ENCODE data around the gene TNFSF8. TPM values are rescaled to one million over a fixed set of nuclear protein-coding genes. Genes with fewer than 3 reads are reported as not detected.

The TNFSF8 gene
- total RNA-seq, 1 donor from 2014 or later, result 1.0 TPM

GRCh38 chr9:114855488-114855887 lies 74.9 kb downstream of the TNFSF8 start:
- no peak overlapping the region for H3K27ac Mint-ChIP-seq
- H3K4me1 Mint-ChIP-seq, result no peaks in the 10 kb centered on the region
- H3K9me3 Mint-ChIP-seq, result no peaks in the 10 kb centered on the region
- H3K36me3 Mint-ChIP-seq (ENCODE audit: low read depth), result no peaks in the 10 kb centered on the region
- TF ChIP-seq, protein P1, sequence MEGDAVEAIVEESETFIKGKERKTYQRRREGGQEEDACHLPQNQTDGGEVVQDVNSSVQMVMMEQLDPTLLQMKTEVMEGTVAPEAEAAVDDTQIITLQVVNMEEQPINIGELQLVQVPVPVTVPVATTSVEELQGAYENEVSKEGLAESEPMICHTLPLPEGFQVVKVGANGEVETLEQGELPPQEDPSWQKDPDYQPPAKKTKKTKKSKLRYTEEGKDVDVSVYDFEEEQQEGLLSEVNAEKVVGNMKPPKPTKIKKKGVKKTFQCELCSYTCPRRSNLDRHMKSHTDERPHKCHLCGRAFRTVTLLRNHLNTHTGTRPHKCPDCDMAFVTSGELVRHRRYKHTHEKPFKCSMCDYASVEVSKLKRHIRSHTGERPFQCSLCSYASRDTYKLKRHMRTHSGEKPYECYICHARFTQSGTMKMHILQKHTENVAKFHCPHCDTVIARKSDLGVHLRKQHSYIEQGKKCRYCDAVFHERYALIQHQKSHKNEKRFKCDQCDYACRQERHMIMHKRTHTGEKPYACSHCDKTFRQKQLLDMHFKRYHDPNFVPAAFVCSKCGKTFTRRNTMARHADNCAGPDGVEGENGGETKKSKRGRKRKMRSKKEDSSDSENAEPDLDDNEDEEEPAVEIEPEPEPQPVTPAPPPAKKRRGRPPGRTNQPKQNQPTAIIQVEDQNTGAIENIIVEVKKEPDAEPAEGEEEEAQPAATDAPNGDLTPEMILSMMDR (IDR thresholded peaks at IDR 0.05), result no peak
- ChIA-PET CTCF (no interaction called here), POLR2A (no interaction called here)
- DNase-seq, result no peak
- ATAC-seq (ENCODE audit: low read depth), result no peak
- H3K27me3 Mint-ChIP-seq, result peaks cover 5% of the 10 kb centered on the region
- intact Hi-C loops (cut with micrococcal nuclease), result no loop called here
- no peak overlapping the region for H3K4me3 Mint-ChIP-seq

- Mint-ChIP-seq H3K4me3 (no peak overlapping the region), H3K36me3 (ENCODE audit: low read depth) (no peaks in the 10 kb centered on the region)
- POLR2A ChIA-PET, result no interaction called here
These were observed 75.5 kb downstream of the TNFSF8 start for GRCh38 chr9:114854736-114855355.

DNA sequence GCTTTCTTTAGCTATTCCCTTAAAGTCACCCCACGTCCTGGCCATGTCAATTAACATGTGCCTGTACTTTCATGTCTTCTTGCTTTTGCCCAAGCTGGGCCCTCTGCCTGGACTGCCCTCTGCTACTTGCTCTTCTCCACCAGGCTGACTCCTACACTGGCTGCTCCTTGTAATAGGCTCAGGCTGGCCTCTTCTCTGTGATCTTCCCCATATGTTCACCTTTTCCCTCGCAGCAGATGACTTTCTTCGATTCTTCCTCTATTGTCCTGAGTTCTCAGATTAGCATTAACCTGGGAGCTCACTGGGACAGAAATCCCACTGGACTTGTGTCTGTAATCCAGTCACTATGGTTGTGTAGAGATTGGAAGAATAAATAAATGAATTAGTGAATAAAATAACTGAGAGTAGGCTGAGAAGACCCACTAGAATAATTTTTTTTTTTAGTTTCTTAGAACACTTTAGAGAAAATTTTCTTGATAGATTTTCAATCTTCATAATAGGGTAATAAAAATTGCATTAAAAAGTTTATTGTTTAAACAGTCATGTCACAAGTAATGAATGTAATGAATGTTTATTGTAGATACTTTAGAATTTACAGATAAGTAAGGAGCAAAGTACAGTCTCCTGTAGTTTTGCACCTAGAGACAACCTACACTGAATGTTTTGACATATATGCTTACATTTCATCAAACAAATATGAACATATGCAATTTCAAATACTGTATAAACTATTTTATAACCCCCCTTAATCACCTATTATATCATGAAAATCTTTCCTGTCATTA lies 77.1 kb downstream of the TNFSF8 start:
- Mint-ChIP-seq H3K4me1 (no peaks in the 10 kb centered on the region), H3K4me3 (no peak overlapping the region), H3K9me3 (no peaks in the 10 kb centered on the region), H3K36me3 (ENCODE audit: low read depth) (no peaks in the 10 kb centered on the region), H3K27me3 (peaks cover 5% of the 10 kb centered on the region), H3K27ac (no peak overlapping the region)
- ATAC-seq (ENCODE audit: low read depth), result no peak
- TF ChIP-seq, protein P1 (IDR thresholded peaks at IDR 0.05), result no peak
- CTCF ChIA-PET, result no interaction called here
- POLR2A ChIA-PET, result no interaction called here
- DNase-seq, result no peak
- intact Hi-C loops (cut with micrococcal nuclease), result no loop called here

More at GRCh38 chr9:114854736-114855355, 75.5 kb downstream of the TNFSF8 start:
- DNase-seq (no peak), ATAC-seq (ENCODE audit: low read depth) (no peak)
- Mint-ChIP-seq H3K4me1 (no peaks in the 10 kb centered on the region), H3K27me3 (peaks cover 5% of the 10 kb centered on the region), H3K27ac (no peak overlapping the region), H3K9me3 (no peaks in the 10 kb centered on the region)
- TF ChIP-seq, protein P1 (IDR thresholded peaks at IDR 0.05), result no peak
- CTCF ChIA-PET, result no interaction called here
- intact Hi-C loops (cut with micrococcal nuclease), result no loop called here

- POLR2A ChIA-PET, result no interaction called here
- TF ChIP-seq, protein P1 (IDR thresholded peaks at IDR 0.05), result no peak
- H3K27ac Mint-ChIP-seq, result no peak overlapping the region
- CTCF ChIA-PET, result no interaction called here
- no peaks in the 10 kb centered on the region for H3K9me3 Mint-ChIP-seq
- DNase-seq, result no peak
- no peaks in the 10 kb centered on the region for H3K4me1 Mint-ChIP-seq
- peaks cover 5% of the 10 kb centered on the region for H3K27me3 Mint-ChIP-seq
- H3K4me3 Mint-ChIP-seq, result no peak overlapping the region
- intact Hi-C loops (cut with micrococcal nuclease), result no loop called here
- no peaks in the 10 kb centered on the region for H3K36me3 Mint-ChIP-seq (ENCODE audit: low read depth)
- no peak for ATAC-seq (ENCODE audit: low read depth)
These were observed 78.3 kb downstream of the TNFSF8 start for GRCh38 chr9:114852050-114852594.

DNA sequence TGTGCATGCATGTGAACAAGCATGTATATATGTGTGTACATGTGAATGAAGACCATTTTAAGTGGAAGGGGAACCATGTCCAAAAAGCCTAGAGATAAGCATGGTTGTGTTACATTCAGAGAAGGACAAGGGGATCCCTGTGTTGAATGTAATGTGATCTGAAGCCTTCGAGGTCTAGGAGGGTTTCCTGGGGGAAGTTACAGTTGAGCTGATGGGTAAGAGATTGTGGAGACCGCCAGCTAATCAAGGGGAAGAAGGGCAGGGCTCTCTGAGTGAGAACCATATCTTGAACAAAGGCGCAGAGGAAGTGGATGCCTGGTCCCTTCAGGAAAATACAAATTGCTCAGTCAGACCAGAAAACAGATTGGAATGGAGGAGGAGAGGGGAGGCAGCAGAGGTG lies 79.1 kb downstream of the TNFSF8 start:
- no peak overlapping the region for H3K4me3 Mint-ChIP-seq
- DNase-seq (no peak), ATAC-seq (ENCODE audit: low read depth) (no peak)
- ChIA-PET CTCF (interaction anchor here (0.6 kb wide), 1 partner anchor 169 kb away, joined by 4 read pairs; no protein-coding TSS in a partner anchor), POLR2A (no interaction called here)
- no peaks in the 10 kb centered on the region for H3K36me3 Mint-ChIP-seq (ENCODE audit: low read depth)
- H3K27ac Mint-ChIP-seq, result no peak overlapping the region
- TF ChIP-seq, protein P1 (IDR thresholded peaks at IDR 0.05), result no peak
- no peaks in the 10 kb centered on the region for H3K9me3 Mint-ChIP-seq
- intact Hi-C loops (cut with micrococcal nuclease), result no loop called here
- H3K4me1 Mint-ChIP-seq, result no peaks in the 10 kb centered on the region
- H3K27me3 Mint-ChIP-seq, result peaks cover 3% of the 10 kb centered on the region

Measured in activated B cell treated with CpG ODN at 0.5 μM for 24 hours (primary cell).